HEK293 (cell line): ENCODE data around the gene LRRC23.

Experiments
- CTCF ChIA-PET: fragments of 350-600 bp; formaldehyde crosslinking; extraction: SDS; loops from one replicate; lab custom pipeline; 2021; ENCODE audit warnings: antibody characterized with exemption; lab: Yijun Ruan, JAX
- POLR2A ChIA-PET: fragments of 300-600 bp; formaldehyde crosslinking; extraction: SDS; loops from one replicate; lab custom pipeline; 2020; ENCODE audit warnings: antibody characterized with exemption, inconsistent platforms; lab: Yijun Ruan, JAX
- H3K27ac ChIP-seq: fragments of 200-500 bp; sonication (Bioruptor generic); 2 replicates; pipeline ENCODE4 v1.5.1; 2014; ENCODE audit warnings: low read depth, low read length, control low read depth, inconsistent platforms; ENCODE audit errors: extremely low read depth
- H3K36me3 ChIP-seq, 2 experiments: fragments of 200-500 bp in 1 of 2; sonication (Bioruptor generic) in 1 of 2; 1 replicate in 1 of 2; 2 replicates in 1 of 2; pipeline ENCODE4 v1.5.1; 2014 to 2017; ENCODE audit warnings: inconsistent platforms in 2 of 2, low read length in 2 of 2; ENCODE audit not compliant: control insufficient read depth in 2 of 2, insufficient read depth in 1 of 2
- H3K4me1 ChIP-seq: fragments of 200-500 bp; sonication (Bioruptor generic); 2 replicates; pipeline ENCODE4 v1.5.1; 2014; ENCODE audit warnings: mild to moderate bottlenecking, low read length, inconsistent platforms; ENCODE audit not compliant: control insufficient read depth, insufficient read depth
- H3K4me3 ChIP-seq: 2 replicates; pipeline ENCODE4 v1.5.1; 2011; ENCODE audit warnings: low read depth, mild to moderate bottlenecking, control low read depth, low read length, moderate library complexity
- H3K9me3 ChIP-seq: fragments of 200-500 bp; sonication (Bioruptor generic); 2 replicates; pipeline ENCODE4 v1.5.1; 2014; ENCODE audit warnings: low read depth, low read length, inconsistent platforms; ENCODE audit not compliant: control insufficient read depth, insufficient read depth
- ELK4 ChIP-seq: IDR thresholded peaks from 2 replicates; pipeline ENCODE4 v1.6.1; 2011; ENCODE audit warnings: mild to moderate bottlenecking, low read depth, low read length, borderline replicate concordance
- PRDM2 ChIP-seq: fragments of 450-650 bp; formaldehyde crosslinking; IDR thresholded peaks from 2 replicates; pipeline ENCODE4 v1.5.1; 2016; ENCODE audit warnings: missing biosample characterization, missing genetic modification characterization, borderline replicate concordance
- ZBTB10 ChIP-seq: fragments of 450-650 bp; formaldehyde crosslinking; IDR thresholded peaks from 2 replicates; pipeline ENCODE4 v1.5.1; 2016; ENCODE audit warnings: missing biosample characterization, missing genetic modification characterization
- ZBTB20 ChIP-seq: fragments of 450-650 bp; formaldehyde crosslinking; IDR thresholded peaks from 2 replicates; pipeline ENCODE4 v1.5.1; 2016; ENCODE audit warnings: missing biosample characterization, missing genetic modification characterization
- ZNF223 ChIP-seq: fragments of 450-650 bp; formaldehyde crosslinking; IDR thresholded peaks from 2 replicates; pipeline ENCODE4 v1.5.1; 2016; ENCODE audit warnings: missing biosample characterization, missing genetic modification characterization
- ZNF248 ChIP-seq: fragments of 450-650 bp; formaldehyde crosslinking; IDR thresholded peaks from 2 replicates; pipeline ENCODE4 v1.5.1; 2017; ENCODE audit warnings: missing biosample characterization, missing genetic modification characterization
- ZNF362 ChIP-seq: fragments of 450-650 bp; formaldehyde crosslinking; IDR thresholded peaks from 2 replicates; pipeline ENCODE4 v1.5.1; 2016; ENCODE audit warnings: missing biosample characterization, missing genetic modification characterization
- ZNF391 ChIP-seq: fragments of 450-650 bp; formaldehyde crosslinking; IDR thresholded peaks from 2 replicates; pipeline ENCODE4 v1.5.1; 2016; ENCODE audit warnings: low read depth, missing biosample characterization, missing genetic modification characterization, borderline replicate concordance
- ZNF404 ChIP-seq: fragments of 450-650 bp; formaldehyde crosslinking; IDR thresholded peaks from 2 replicates; pipeline ENCODE4 v1.5.1; 2017; ENCODE audit warnings: missing biosample characterization, missing genetic modification characterization
- ZNF449 ChIP-seq: fragments of 450-650 bp; formaldehyde crosslinking; IDR thresholded peaks from 2 replicates; pipeline ENCODE4 v1.5.1; 2017; ENCODE audit warnings: missing biosample characterization, mild to moderate bottlenecking, missing genetic modification characterization, moderate library complexity
- ZNF660 ChIP-seq: fragments of 450-650 bp; IDR thresholded peaks from 2 replicates; pipeline ENCODE4 v1.5.1; 2018; ENCODE audit warnings: missing biosample characterization, mild to moderate bottlenecking, missing genetic modification characterization

LRRC23 gene

GRCh38 chr12:6952863-6953441 lies 48.3 kb downstream of the LRRC23 start:
- CTCF ChIA-PET, result interaction anchor here (1.1 to 1.7 kb wide), 3 partner anchors 9 to 29 kb away, joined by 5 to 6 read pairs (median 5); no protein-coding TSS in a partner anchor
- POLR2A ChIA-PET, result no interaction called here

More at GRCh38 chr12:6952863-6953441, 48.3 kb downstream of the LRRC23 start:
- Histone ChIP-seq H3K36me3 (no peaks in the 10 kb centered on the region), H3K9me3 (no peaks in the 10 kb centered on the region), H3K4me3 (no peak overlapping the region), H3K4me1 (no peaks in the 10 kb centered on the region), H3K27ac (no peak overlapping the region)
- TF ChIP-seq ZNF449 (no peak), ELK4 (no peak), ZNF248 (no peak), ZNF660 (tag by site-specific recombination) (no peak), ZNF223 (tag by site-specific recombination) (no peak), ZNF404 (tag by site-specific recombination) (no peak), ZBTB20 (tag by site-specific recombination) (no peak), ZNF362 (tag by site-specific recombination) (no peak), ZNF391 (tag by site-specific recombination) (no peak), PRDM2 (tag by site-specific recombination) (no peak), ZBTB10 (no peak)
